HG03469 (cell line): Measurements from ENCODE around the gene MORN1.

Experiments used
- ATAC-seq: cut with Tn5 transposase; IDR thresholded peaks from one replicate; pipeline ENCODE4 v1.9.1; 2021; ENCODE audit warnings: mild to moderate bottlenecking, moderate library complexity, moderate number of reproducible peaks; ENCODE audit not compliant: unreplicated experiment

MORN1 gene

DNA sequence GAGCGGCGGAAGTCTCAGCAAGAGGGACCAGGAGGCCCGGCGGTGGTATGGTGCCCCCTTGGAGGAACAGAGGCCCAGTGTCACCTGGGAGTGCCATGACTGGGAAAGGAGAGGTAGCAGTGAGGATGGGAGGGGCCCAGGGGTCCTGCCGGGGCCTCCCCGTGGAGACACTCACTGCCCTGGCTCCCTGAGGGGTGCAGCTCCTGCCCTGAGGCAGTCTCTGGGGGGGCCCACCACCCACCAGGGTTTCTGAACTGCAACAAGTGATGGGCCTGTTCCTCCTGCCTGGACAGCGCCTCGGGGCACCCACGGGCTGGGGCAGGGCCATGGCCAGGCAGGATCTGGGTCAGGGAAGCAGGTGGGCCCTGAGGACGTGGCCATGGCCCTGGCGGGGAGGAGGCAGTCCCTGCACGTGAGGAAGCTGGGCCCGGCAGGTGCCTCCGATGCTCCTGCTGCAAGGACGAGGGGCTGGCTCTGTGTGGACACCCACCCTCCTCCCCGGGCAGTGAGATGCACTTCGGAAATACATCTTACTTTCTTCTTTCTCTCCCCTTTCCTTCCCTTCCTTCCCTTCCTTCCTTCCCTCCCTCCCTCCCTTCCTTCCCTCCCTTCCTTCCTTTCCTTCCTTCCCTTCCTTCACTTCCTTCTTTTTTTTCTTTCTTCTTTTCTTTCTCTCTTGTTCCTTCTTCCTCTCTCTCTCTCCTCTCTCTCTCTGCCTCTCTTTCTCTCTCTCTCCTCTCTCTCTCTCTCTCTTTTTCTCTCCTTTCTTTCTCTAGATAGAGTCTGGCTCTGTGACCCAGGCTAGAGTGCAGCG lies 66.6 kb downstream of the MORN1 start:
- no peak for ATAC-seq

DNA sequence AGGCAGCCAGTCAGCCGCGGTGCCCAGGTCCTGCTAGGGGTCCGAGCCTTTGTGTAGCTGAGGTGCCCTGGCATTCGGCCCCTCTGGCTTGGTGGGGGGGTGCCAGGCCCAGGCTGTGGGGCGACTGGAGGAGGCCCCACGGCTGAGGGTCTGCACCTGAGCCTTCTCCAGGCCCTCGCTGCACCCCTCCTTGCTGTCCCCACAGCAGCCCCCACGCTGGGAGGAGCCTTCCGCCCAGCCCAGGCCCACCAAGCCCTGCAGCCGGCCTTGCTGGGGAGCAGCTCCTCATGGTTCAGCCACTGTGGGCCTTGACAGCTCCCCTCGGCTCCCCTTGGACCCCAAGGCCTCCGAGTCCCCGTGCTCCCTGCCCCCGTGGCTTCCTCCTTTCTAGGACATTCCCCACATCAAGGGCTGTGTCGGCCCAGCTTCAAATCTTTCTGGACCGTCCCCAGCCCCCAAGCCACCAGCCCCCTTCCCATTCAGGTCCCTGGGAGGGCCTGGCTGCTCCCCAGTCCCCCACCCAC lies 67.8 kb downstream of the MORN1 start:
- no peak for ATAC-seq

DNA sequence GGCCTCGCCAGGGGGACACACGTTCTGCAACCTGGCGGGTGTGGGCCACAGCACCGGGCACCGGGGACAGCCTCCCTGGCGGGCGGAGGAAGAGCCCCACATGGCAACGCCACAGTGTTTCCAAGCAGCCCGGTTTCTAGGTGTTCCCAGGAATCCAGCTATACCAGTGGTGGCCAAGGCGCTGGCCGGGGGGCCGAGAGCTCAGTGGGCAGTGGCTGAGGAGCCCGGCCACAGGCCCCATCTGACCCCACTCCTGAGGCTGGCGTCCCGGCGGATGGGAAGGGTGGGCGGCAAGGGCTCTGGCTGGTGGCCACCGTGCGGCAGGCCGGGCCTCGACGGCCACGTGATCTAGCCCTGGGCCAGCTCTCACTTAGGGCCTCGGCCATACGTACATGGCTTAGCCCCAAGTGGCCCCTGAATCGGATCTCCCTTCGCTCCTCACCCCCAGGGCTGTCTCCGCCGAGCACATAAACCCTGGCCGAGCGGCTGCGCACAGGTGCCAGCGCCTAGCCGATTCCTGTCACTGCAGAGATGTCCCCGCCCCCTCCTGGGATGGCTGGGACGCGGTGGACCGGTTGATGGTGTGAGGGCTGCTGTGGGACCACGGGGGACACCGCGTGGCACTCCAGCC lies 68.7 kb downstream of the MORN1 start:
- ATAC-seq = no peak

DNA sequence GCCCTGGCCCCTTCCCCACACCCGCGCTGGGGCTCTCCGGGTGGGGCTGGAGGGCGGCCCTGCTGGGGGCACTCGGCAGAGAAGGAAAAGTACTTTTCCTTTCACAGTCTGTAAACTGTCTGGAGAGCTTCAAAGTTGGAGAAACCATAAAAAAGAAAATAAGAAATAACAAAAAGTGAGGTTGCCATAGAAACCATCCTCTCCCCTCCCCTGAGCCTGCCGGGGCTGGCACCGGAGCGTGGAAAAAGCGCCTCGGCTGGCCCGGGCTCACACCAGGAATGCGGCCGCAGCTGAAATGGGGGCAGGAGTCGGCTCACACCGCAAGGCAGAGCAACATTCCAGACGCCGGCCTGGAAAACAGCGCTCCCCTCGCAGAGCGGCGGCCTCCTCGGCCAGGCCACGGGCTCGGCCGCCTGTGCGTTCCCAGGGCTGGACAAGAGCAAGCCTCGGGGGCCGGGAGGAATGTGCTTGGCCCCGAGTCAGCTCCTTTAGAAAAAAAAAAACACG lies 69.2 kb downstream of the MORN1 start:
- no peak for ATAC-seq

DNA sequence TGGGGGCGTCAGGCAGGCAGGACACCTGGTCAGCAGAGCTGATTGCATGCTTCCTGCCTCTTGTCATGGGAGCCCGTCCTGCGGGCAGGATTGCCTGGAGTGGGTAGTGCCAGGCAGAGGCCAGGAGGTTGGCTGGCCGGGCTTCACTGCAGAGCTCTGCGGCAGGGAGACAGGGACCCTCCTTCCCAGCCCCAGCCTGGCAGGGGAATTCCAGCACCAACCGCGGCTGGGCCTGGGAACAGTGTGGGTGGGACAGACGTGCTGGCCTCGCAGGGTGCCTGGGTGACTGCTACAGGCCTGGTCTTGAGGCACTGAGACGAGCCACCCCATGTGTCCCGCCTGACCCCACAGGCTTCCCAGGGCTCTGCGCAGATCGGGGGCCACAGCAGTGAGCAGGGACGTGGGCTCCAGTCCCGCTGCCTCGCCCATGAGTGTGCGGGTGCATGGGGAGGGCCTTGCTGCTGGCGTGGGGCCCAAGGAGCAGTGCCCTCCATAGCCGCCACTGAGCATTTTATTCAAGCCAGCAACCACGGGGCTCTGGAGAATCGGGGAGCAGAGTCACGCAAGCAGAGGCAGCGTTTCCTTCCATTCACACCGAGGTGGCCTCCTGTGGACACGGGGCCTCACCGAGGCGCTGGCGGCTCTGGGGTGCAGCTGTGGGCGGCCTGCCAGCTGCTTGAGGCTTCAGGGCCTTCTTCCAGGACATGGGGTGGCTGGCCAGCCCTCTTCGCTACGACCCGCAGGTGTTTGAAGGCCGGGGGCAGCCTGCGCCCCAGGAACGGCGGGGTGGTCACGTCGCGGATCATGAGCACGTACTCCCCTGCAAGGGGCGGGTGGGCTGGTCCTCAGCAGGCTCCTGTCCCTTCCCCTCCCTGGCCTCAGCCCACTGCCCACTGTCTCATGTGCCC lies 70.3 kb downstream of the MORN1 start:
- ATAC-seq = no peak

DNA sequence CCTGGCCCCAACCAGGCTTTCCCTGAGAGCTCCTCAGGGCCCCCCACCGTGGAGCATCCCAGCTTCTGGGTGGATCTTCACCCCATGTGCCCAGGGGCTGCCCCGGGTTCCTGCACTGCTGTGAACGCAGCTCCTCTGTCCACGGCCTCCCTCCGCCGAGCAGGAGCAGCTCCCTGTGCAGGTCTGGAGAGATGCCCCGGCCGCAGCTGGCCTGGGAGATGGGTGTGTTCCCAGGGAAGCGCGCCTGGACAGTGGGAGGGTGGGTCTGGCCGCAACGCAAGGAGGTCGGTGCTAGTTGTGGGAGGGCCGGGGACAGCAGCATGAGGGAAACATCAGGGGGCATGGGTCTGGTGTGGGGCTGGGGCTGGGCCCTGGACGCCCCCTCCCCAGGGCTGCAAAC lies 71.3 kb downstream of the MORN1 start:
- no peak for ATAC-seq

DNA sequence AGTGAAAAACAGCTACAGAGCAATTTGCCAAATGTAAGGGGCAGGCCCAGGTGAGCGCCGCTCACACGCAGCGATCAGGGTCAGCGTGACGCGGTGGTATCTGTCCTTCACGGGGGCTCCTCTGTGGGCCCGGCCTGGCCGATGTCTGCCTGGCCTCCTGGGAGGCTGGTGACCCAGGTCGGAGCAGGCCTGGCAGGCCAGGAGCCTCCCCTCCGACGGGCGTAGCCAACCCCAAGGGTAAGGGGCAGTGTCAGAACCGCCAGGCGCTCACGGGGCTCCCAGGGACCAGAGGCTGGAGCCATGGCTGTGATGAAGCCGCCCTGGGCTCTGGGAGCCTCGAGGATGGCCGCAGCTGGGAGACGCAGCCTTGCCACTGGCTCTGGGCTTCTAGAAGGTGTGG lies 72.1 kb downstream of the MORN1 start:
- ATAC-seq = no peak

DNA sequence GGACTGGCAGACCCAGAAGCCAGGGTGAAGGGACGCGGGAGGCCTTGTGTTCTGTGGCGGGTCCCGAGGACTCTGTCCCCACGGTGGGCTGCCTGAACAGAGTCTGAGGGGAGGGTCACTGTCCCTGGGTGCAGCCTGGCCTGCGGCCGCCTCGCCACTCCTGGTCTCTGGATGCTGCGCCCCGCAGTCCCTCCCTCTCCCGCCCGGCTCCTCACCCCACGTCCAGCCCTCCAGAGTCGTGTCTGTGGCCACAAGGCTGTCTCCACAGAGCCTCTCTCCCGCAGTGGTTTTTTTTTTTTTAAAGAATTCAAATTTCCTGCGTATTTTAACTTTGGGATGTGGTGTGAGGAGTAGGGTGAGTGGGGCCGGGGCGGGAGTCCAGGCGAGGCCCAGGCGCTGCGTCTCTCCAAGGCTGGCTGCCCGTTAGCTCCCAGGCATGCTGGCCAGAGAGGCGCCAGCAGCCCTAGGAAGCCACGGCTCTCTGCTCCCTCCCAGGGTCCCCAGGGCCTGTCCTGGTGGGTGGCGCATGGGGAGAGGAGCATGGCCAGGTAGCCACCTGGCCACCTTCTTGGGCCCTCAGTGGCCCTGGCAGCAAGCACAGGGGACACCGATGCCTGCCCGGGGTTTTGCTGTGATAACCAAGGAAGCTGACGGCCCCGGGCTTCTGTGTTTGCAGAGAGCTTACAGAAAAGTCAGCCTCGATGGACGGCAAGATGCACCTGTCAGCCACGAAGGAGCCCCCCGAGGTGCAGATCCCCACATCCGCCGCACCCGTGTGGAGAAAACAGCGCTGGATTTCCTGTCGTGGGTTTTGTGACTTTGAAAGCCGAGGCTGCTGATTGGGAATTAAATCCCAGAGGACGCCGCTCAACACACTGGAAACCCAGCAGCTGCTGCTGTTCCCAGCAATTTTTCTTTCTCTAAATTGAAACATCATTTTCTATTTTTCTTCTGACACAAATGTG lies 72.8 kb downstream of the MORN1 start:
- ATAC-seq = no peak

DNA sequence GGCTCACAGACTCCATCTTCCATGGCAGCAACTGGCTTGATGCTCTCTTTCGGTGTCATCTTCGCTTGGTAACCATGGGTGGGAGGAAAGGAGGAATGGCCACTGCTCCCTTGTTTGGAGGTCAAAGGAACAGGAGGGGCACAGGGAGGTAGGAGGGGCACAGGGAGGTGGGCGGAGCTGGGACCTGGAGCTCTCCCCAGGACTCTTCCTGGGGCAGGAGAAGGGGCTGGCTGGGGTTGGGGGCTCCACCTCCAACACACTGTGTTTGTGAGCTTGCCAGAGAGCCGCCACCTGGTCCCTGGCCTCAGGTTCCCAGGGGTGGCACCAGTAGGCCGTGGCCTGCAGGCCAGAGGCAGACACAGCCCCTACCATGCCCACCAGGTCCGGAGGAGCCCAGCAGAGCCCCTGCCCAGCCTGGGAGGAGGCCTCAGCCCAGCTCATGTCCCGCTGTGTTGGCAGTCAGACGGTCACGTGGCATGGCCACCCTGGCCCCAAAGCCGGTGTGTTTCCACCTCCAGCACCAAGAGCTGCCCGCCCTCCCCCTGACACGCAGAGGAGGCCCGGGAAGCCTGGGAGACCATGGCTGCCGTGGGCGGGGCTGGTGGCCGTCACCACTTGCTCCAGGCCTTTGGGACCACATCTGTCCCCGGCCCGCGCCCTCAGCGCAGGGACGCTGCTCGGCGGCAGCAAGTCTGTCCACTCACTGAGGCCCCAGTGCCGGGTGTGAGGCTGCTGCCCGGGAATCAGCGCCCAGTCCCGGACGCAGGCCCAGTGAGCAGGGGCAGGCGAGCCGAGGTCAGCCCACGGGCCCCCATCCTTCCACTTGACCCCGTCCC lies 73.9 kb downstream of the MORN1 start:
- no peak for ATAC-seq

DNA sequence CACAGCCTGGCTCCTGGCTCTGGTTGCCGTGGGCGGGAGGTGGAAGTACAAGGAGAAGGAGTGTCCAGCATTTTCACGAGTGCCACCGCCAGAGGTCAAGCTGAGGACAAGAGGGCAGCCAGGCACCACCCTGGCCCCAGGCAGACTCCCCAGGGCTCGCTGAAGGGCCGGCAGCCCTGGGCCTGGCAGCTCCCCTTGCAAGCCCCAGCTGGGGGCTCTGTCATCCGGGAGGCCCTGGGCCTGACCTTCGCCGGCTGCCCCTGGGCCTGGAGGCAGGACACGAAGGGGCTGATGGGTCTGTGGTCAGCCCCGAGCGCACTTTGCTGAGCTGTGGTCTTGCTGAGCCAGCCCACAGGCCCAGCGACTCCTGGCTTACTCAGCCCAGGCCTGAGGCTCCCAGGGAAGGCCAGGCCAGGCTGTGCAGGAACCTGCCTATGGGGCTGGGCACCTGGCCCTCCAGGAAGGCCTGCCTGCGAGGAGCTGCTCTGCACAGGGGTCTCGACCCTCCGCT lies 74.8 kb downstream of the MORN1 start:
- no peak for ATAC-seq

DNA sequence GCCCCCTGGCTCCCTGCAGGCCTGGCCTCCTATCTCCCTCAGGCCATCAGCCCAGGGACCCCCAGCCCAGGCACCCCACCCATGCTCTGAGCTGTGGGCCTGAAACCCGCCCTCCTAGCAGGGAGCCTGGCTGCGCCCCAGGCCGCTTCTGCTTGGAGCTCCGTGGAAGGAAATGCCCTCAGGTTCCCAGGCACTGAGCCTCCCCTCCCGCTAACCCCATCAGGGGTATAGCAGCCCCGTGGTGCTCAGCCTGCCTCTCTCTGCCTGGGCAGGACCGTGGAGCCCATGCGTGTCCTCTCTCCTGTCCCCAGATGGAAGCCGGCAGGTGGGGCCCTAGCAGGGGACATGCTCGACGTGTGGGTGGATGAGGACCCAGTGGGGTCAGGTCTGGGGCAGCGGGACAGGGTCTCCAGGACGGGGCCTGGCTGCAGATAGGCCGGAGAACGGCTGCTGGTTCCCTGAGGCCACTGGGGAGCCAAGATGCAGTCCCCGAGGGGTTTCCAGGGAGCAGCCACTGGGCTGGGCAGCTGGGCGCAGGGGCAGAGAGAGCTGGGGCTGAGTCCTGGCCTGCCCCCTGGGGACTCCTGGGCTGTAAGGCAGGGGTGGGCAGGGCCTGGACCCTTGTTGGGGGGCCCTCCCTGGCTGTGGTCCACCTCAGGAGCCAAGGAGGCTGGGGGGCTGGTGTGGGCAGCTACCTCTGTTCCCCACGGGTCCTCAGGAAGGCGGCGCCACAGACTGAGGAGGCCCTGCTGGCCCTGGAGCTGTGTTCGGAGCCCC lies 75.5 kb downstream of the MORN1 start:
- ATAC-seq = no peak

DNA sequence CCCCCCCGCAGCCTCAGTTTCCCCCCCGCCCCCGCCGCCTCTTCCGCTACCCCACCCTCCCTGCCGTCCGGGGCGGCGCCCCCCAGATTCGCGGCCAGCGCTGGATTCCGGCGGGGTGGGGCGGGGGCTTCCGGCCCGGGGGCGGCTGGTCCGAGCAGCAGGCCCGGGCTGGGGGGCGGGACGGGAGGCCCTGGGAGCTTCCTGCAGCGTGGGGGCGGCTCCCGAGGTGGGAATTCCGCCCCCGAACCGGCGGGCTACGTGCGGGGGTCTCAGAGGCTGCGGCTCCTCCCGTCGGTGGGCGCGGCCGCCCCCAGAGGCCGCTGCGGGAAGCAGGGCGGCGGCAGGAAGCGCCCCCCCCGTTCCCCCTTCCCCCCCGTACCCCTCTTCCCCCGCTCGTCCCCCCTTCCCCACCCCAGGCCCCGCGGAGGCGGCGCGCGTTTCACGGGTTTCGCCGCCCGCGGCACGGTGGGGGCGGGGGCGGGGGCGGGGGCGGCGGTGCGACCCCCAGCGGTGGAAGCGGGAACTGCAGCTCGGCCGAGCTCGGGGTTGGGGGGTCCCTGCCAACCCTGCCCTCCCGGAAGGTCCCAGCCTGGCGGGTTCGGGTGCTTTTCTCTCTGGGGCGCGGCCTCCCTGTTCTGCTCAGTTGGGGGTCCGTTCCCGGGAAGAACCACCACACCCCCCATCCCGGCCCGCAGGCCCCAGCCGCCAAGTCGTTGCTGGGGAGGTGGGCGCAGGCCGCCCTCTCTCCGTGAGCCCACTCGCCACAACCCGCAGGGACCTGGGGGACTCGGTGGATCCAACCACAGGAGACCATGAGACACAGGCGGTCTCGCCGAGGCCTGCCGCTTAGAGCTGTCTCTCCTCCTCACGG lies 76.3 kb downstream of the MORN1 start:
- ATAC-seq = no peak

DNA sequence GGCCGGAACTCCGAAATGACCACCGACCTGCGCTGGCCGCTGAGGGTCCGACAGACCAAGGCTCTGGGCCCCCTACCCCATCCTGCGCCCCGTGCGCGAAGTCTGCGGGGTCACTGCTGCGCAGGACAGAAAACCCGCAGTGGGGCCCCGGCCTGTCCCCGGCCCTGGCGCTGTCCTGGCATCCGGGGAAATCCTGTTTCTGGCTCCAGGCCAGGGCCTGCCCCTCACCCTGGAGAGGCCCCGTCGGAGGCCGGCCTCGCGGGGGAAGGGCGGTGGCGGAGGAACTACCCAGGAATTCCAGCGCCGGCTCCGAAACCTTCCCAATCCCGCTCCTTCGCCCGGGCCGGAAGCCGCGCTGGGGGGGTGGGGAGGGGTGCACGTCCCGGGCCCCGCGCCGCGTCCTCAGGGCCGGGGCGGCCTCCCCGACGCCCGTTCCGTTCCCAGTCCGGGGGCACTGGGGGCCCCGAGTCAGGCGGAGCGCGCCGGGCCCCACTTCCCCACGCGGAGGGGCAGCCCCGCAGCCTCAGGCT lies 77.0 kb downstream of the MORN1 start:
- ATAC-seq = no peak

DNA sequence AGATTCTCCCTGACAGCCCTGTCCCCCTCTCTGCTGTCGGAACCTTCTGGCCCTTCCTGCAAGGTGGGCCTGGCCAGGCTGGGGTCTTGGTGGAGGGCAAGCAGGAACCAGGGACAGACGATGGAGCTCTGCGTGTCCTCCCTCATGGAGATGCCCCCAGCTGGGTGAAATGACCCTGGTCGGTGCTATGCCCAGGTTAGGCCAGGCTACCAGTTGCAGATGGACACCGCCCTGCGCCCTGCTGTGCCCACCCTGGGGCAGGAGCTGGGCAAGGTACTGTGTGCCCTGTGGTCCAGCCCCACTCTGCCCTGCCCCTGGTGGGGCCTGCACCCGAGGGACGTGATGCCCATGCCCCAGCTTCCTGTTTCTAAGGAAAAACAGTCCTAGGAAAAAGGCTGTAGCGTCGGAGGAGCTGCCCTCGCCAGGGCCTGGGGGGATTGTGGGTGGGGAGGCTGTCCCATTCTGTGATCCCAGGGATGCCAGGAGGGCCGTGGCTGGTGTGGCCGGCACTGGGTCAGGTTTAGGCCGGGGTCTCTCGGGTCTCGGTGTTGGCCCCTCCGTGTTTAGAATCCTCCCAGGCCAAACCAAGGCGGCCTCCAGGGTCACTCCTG lies 77.6 kb downstream of the MORN1 start:
- no peak for ATAC-seq

DNA sequence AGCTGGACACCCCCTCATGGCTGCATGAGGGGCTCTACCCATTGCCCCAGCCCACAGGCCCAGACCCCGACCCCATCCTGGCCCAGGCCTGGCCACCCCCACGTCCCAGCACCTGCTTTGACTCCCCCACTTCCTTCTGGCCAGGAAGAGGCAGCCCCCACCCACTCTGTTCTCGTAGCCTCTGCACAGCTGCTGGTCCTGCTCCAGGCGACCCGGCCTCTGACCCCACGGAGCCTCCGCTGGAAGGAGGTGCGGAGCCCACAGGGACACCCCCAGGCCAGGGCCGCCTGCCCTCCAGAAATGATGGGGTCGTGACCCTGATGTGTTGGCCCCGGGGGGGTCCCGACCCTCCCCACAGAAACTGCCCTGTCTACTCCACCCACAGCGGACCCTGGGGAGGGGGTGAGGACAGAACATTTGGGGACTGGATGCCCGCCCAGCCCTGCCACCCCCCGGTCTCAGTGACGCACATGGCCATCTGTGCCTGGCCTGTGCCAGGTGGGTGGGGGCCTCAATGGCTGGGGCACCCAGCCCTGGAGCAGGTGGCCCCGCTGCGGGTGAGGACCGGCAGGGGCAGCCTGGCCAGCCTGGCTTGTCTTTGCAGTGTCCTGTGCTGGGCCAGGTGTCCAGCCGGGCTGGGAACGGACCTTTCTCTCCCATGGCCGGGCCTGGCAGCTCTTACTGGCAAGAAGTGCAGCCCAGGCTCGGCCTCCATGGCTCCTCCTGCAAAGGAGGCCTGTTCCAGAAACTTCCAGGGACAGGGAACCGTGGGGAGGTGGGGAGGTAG lies 78.6 kb downstream of the MORN1 start:
- no peak for ATAC-seq

DNA sequence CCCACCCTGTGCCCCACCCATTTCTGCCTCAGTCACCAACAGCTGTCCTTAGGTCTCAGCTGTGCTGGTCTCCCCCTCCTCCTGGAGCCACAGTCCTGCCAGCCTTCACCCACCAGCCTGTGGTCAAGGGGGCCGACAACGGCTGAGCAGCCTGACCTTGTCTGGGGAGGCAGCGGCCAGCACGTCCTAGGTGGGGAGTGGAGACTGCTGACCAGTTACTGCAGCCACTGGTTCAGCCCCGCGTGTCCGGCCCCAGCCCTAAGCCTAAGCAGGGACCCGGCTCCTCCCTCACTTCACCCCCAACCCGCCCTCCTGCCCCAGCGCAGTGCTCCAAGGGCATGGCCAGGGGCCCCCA lies 79.2 kb downstream of the MORN1 start:
- no peak for ATAC-seq
